Mesothelial cell of epicardium (in vitro differentiated cells): ENCODE measurements around the gene NOP9. TPM values are rescaled to one million over a fixed set of nuclear protein-coding genes. Genes with fewer than 3 reads are reported as not detected.

Experiments used
- DNase-seq, 2 experiments: peaks; one replicate each; pipeline ENCODE4 v3.0.0; 2021; ENCODE audit warnings: low spot score in 2 of 2; ENCODE audit not compliant: unreplicated experiment in 2 of 2
- H3K27ac Mint-ChIP-seq: 2 replicates; pipeline ENCODE4 v1.8.0; 2021; ENCODE audit warnings: mixed read lengths
- H3K27me3 Mint-ChIP-seq: 2 replicates; pipeline ENCODE4 v1.8.0; 2021; ENCODE audit warnings: low read depth, mixed read lengths
- H3K36me3 Mint-ChIP-seq: 2 replicates; pipeline ENCODE4 v1.8.0; 2021; ENCODE audit warnings: mixed read lengths
- H3K4me1 Mint-ChIP-seq: 2 replicates; pipeline ENCODE4 v1.8.0; 2021; ENCODE audit warnings: mixed read lengths
- H3K4me3 Mint-ChIP-seq: 2 replicates; pipeline ENCODE4 v1.8.0; 2021; ENCODE audit warnings: mild to moderate bottlenecking, moderate library complexity, mixed read lengths
- H3K9me3 Mint-ChIP-seq: 2 replicates; pipeline ENCODE4 v1.8.0; 2021; ENCODE audit warnings: mixed read lengths
- CTCF ChIP-seq: fragments of 200-600 bp; sonication (generic); IDR thresholded peaks from one replicate; pipeline ENCODE4 v1.5.0; 2021; ENCODE audit warnings: antibody characterized with exemption; ENCODE audit not compliant: unreplicated experiment
- total RNA-seq: library from RNA; stranded (reverse); gene quantifications from 3 replicates; pipeline ENCODE4 v1.2.1, GENCODE V29; 2021

Gene NOP9
- total RNA-seq, 1 donor from 2014 or later: 30.8 TPM

- H3K4me3 Mint-ChIP-seq: peak overlapping the region; percentile 63
- TF ChIP-seq CTCF: no peak
- peaks cover 89% of the 10 kb centered on the region for H3K27me3 Mint-ChIP-seq
- peaks cover 14% of the 10 kb centered on the region for H3K4me1 Mint-ChIP-seq
- no peak overlapping the region for H3K27ac Mint-ChIP-seq
- no peak for DNase-seq
- no peaks in the 10 kb centered on the region for H3K36me3 Mint-ChIP-seq
- no peaks in the 10 kb centered on the region for H3K9me3 Mint-ChIP-seq
Measured at GRCh38 chr14:24338843-24339242, 39.2 kb downstream of the NOP9 start.

GRCh38 chr14:24339284-24340151, 39.9 kb downstream of the NOP9 start, which contains the start of gene RIPK3:
TSS of gene RIPK3 (minus strand) at chr14:24339991. CDS start at chr14:24339826, 165 bp downstream.
- Mint-ChIP-seq H3K4me3 (peak within 1 kb of the TSS; percentile 63), H3K27me3 (peaks cover 88% of the 10 kb centered on the region), H3K4me1 (peaks cover 11% of the 10 kb centered on the region), H3K27ac (no peak within 1 kb of the TSS), H3K9me3 (no peaks in the 10 kb centered on the region), H3K36me3 (no peaks in the 10 kb centered on the region)
- no peak for TF ChIP-seq CTCF
- DNase-seq: no peak

- peaks cover 4% of the 10 kb centered on the region for H3K4me1 Mint-ChIP-seq
- H3K27me3 Mint-ChIP-seq: peaks cover 87% of the 10 kb centered on the region
- TF ChIP-seq CTCF: no peak
- H3K27ac Mint-ChIP-seq: no peak overlapping the region
- no peak overlapping the region for H3K4me3 Mint-ChIP-seq
- H3K36me3 Mint-ChIP-seq: no peaks in the 10 kb centered on the region
- DNase-seq: no peak
- H3K9me3 Mint-ChIP-seq: no peaks in the 10 kb centered on the region
Measured at GRCh38 chr14:24340606-24341005, 41.0 kb downstream of the NOP9 start.

GRCh38 chr14:24342889-24343288, 43.2 kb downstream of the NOP9 start:
- no peak for DNase-seq
- H3K27ac Mint-ChIP-seq: no peak overlapping the region
- H3K4me3 Mint-ChIP-seq: no peak overlapping the region
- peaks cover 80% of the 10 kb centered on the region for H3K27me3 Mint-ChIP-seq
- no peak for TF ChIP-seq CTCF
- H3K36me3 Mint-ChIP-seq: no peaks in the 10 kb centered on the region
- peaks cover 4% of the 10 kb centered on the region for H3K4me1 Mint-ChIP-seq
- no peaks in the 10 kb centered on the region for H3K9me3 Mint-ChIP-seq

- no peaks in the 10 kb centered on the region for H3K9me3 Mint-ChIP-seq
- DNase-seq: no peak
- peaks cover 74% of the 10 kb centered on the region for H3K27me3 Mint-ChIP-seq
- no peak overlapping the region for H3K27ac Mint-ChIP-seq
- H3K4me1 Mint-ChIP-seq: peaks cover 4% of the 10 kb centered on the region
- no peak for TF ChIP-seq CTCF
- H3K36me3 Mint-ChIP-seq: no peaks in the 10 kb centered on the region
- H3K4me3 Mint-ChIP-seq: no peak overlapping the region
Measured at GRCh38 chr14:24343795-24344660, 44.4 kb downstream of the NOP9 start.
